ENCODE measurements around the gene NXN.

The NXN gene

DNA sequence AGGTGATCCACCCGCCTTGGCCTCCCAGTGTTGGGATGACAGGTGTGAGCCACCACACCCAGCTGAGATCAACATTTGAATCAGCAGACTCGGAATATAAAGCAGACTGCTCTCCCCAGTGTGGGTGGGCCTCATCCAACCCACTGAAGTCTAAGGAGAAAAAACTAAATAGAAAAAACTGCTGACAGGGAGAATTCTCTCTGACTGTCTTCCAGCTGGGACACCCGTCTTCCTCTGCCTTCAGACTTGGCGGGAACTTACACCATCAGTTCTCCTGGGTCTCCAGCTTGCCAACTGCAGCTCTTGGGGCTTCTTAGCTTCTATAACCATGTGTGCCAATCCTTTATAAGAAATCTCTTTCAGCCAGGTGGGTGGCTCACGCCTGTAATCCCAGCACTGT is 106.7 kb downstream of the NXN start:
- Histone ChIP-seq H3K27ac (ENCODE audit: low read length, poor library complexity, severe bottlenecking) (no peak overlapping the region), H2AFZ (ENCODE audit: low read depth, low read length) (no peak overlapping the region), H3K14ac (ENCODE audit: low read length in 2 of 2) (no peak overlapping the region), H3K36me3 (ENCODE audit: control insufficient read depth in 1 of 2, insufficient read depth in 2 of 2, low read depth in 1 of 2, low read length in 2 of 2) (peaks cover 0 to 7% of the 10 kb centered on the region in 2 experiments), H2BK15ac (ENCODE audit: low read depth, poor library complexity, severe bottlenecking) (no peak overlapping the region), H3K4me1 (ENCODE audit: control insufficient read depth, insufficient read depth, low read depth, low read length) (peaks cover 17% of the 10 kb centered on the region), H3K4me2 (ENCODE audit: low read length, poor library complexity, severe bottlenecking) (no peak overlapping the region), H3K79me1 (replicated peaks; ENCODE audit: low read length, poor library complexity, severe bottlenecking) (peaks cover 36% of the 10 kb centered on the region), H2BK12ac (ENCODE audit: low read length in 2 of 2) (no peak overlapping the region), H3K27me3 (ENCODE audit: control insufficient read depth in 1 of 2, insufficient read depth in 1 of 2, low read length in 2 of 2) (no peaks in the 10 kb centered on the region), H3K4ac (ENCODE audit: low read depth in 1 of 2, low read length in 2 of 2) (no peak overlapping the region), H3K9ac (ENCODE audit: low read length) (no peak overlapping the region), H2BK5ac (ENCODE audit: low read depth, low read length, poor library complexity, severe bottlenecking) (no peak overlapping the region), H3K4me3 (ENCODE audit: insufficient read depth in 1 of 2, low read depth in 1 of 2, low read length in 2 of 2) (no peak overlapping the region), H4K91ac (ENCODE audit: low read length) (no peak overlapping the region), H2BK120ac (ENCODE audit: low read depth, low read length) (no peak overlapping the region), H3K9me3 (ENCODE audit: control insufficient read depth, low read length) (no peaks in the 10 kb centered on the region), H3K23ac (ENCODE audit: low read length in 2 of 2) (no peak overlapping the region), H4K8ac (ENCODE audit: low read length) (no peak overlapping the region), H2AK5ac (ENCODE audit: low read length, severe bottlenecking) (no peak overlapping the region), H3K18ac (ENCODE audit: low read depth in 1 of 2, low read length in 2 of 2) (no peak overlapping the region)
- no peak for DNase-seq
- WGBS = 96% methylated on average over 5 of the region's 5 CpGs

- WGBS = 79% methylated on average over 8 of the region's 9 CpGs
These were observed 107.6 kb downstream of the NXN start for GRCh38 chr17:871751-872519.

DNA sequence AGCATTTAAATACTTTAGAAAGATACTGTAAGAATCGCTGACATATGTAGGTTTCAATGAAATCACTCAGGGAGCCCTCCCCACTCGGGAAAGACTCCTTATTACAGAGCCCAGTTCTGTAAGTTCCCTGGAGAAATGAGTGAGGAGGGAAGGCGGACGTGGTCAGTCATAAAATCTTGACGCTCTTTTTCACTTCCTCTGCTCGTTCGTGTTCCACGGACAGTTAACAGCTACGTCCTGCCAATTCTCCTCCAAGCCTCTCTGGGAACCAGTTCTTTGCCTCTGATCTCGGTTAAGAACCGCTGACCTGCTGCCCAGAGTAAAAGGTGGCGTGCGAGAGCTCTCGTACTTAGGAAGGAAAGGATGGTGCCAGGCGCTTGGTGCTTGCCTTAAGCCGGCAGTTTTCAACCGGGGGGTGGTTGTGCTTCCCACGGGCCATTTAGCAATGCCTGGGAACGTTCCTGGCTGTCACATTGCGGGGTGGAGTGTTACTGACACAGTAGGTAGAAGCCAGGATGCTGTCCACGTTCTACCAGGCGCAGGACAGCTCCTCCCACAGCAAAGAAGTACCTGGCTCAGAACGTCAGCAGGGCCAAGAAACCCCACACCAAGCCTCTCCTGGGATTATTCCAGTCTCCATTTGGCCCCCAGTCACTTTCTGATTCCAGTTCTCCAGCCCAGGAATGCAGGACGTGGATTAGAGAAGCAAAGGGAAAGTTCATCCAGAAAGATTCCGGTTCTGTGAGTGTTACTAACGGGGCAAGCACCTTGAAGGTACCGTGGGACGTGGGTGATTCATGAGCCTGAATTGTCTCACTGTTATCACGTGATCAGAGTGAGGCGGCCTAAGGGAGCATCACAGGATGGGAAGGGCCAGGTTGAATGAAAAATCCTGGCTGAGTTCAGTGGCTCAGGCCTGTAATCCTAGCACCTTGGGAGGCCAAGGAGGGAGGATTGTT is 109.7 kb downstream of the NXN start:
- WGBS = 32% methylated on average over 29 of the region's 30 CpGs
- Histone ChIP-seq H3K36me3 (ENCODE audit: control insufficient read depth in 1 of 2, insufficient read depth in 2 of 2, low read depth in 1 of 2, low read length in 2 of 2) (peaks cover 0 to 7% of the 10 kb centered on the region in 2 experiments), H2BK120ac (ENCODE audit: low read depth, low read length) (peak overlapping the region; percentile 40), H3K27me3 (ENCODE audit: control insufficient read depth in 1 of 2, insufficient read depth in 1 of 2, low read length in 2 of 2) (no peaks in the 10 kb centered on the region), H3K14ac (ENCODE audit: low read length in 2 of 2) (no peak overlapping the region), H4K8ac (ENCODE audit: low read length) (peak overlapping the region; percentile 66), H2BK5ac (ENCODE audit: low read depth, low read length, poor library complexity, severe bottlenecking) (no peak overlapping the region), H4K91ac (ENCODE audit: low read length) (peak overlapping the region; percentile 65), H2AK5ac (ENCODE audit: low read length, severe bottlenecking) (peak overlapping the region; percentile 15), H3K18ac (ENCODE audit: low read depth in 1 of 2, low read length in 2 of 2) (peak overlapping the region; percentile 78 to 89), H2AFZ (ENCODE audit: low read depth, low read length) (no peak overlapping the region), H3K9me3 (ENCODE audit: control insufficient read depth, low read length) (no peaks in the 10 kb centered on the region), H3K4me1 (ENCODE audit: control insufficient read depth, insufficient read depth, low read depth, low read length) (peaks cover 17% of the 10 kb centered on the region), H3K79me1 (replicated peaks; ENCODE audit: low read length, poor library complexity, severe bottlenecking) (peaks cover 28% of the 10 kb centered on the region), H3K4me3 (ENCODE audit: insufficient read depth in 1 of 2, low read depth in 1 of 2, low read length in 2 of 2) (peak overlapping the region in 1 of 2 experiments; percentile 69), H2BK15ac (ENCODE audit: low read depth, poor library complexity, severe bottlenecking) (peak overlapping the region; percentile 60), H3K4ac (ENCODE audit: low read depth in 1 of 2, low read length in 2 of 2) (peak overlapping the region; percentile 63 to 87), H2BK12ac (ENCODE audit: low read length in 2 of 2) (peak overlapping the region; percentile 59 to 73), H3K23ac (ENCODE audit: low read length in 2 of 2) (no peak overlapping the region), H3K27ac (ENCODE audit: low read length, poor library complexity, severe bottlenecking) (peak overlapping the region; percentile 12), H3K4me2 (ENCODE audit: low read length, poor library complexity, severe bottlenecking) (no peak overlapping the region), H3K9ac (ENCODE audit: low read length) (peak overlapping the region; percentile 82)
- DNase-seq = peak; percentile 85

More at GRCh38 chr17:871751-872519, 107.6 kb downstream of the NXN start:
- Histone ChIP-seq H2BK5ac (ENCODE audit: low read depth, low read length, poor library complexity, severe bottlenecking) (no peak overlapping the region), H3K4me2 (ENCODE audit: low read length, poor library complexity, severe bottlenecking) (no peak overlapping the region), H3K9ac (ENCODE audit: low read length) (no peak overlapping the region), H3K36me3 (ENCODE audit: control insufficient read depth in 1 of 2, insufficient read depth in 2 of 2, low read depth in 1 of 2, low read length in 2 of 2) (peaks cover 0 to 4% of the 10 kb centered on the region in 2 experiments), H3K4ac (ENCODE audit: low read depth in 1 of 2, low read length in 2 of 2) (no peak overlapping the region), H3K18ac (ENCODE audit: low read depth in 1 of 2, low read length in 2 of 2) (no peak overlapping the region), H3K9me3 (ENCODE audit: control insufficient read depth, low read length) (no peaks in the 10 kb centered on the region), H2BK12ac (ENCODE audit: low read length in 2 of 2) (peak overlapping the region in 1 of 2 experiments; percentile 32), H3K23ac (ENCODE audit: low read length in 2 of 2) (no peak overlapping the region), H3K79me1 (replicated peaks; ENCODE audit: low read length, poor library complexity, severe bottlenecking) (peaks cover 32% of the 10 kb centered on the region), H2BK15ac (ENCODE audit: low read depth, poor library complexity, severe bottlenecking) (no peak overlapping the region), H3K4me1 (ENCODE audit: control insufficient read depth, insufficient read depth, low read depth, low read length) (peaks cover 17% of the 10 kb centered on the region), H4K8ac (ENCODE audit: low read length) (no peak overlapping the region), H3K4me3 (ENCODE audit: insufficient read depth in 1 of 2, low read depth in 1 of 2, low read length in 2 of 2) (no peak overlapping the region), H3K27me3 (ENCODE audit: control insufficient read depth in 1 of 2, insufficient read depth in 1 of 2, low read length in 2 of 2) (no peaks in the 10 kb centered on the region), H2BK120ac (ENCODE audit: low read depth, low read length) (no peak overlapping the region), H3K27ac (ENCODE audit: low read length, poor library complexity, severe bottlenecking) (no peak overlapping the region), H2AK5ac (ENCODE audit: low read length, severe bottlenecking) (no peak overlapping the region), H4K91ac (ENCODE audit: low read length) (no peak overlapping the region), H2AFZ (ENCODE audit: low read depth, low read length) (no peak overlapping the region), H3K14ac (ENCODE audit: low read length in 2 of 2) (no peak overlapping the region)
- DNase-seq = no peak

GRCh38 chr17:869086-869485 is 110.5 kb downstream of the NXN start:
- H3K18ac ChIP-seq (ENCODE audit: low read depth in 1 of 2, low read length in 2 of 2) = peak overlapping the region; percentile 44 to 83
- DNase-seq = peak; percentile 93
- no peak overlapping the region for H2AK5ac ChIP-seq (ENCODE audit: low read length, severe bottlenecking)
- WGBS = 12% methylated on average over 7 of the region's 7 CpGs
- no peak overlapping the region for H3K4me2 ChIP-seq (ENCODE audit: low read length, poor library complexity, severe bottlenecking)
- H2BK120ac ChIP-seq (ENCODE audit: low read depth, low read length) = peak overlapping the region; percentile 52
- H3K79me1 ChIP-seq (replicated peaks; ENCODE audit: low read length, poor library complexity, severe bottlenecking) = peaks cover 33% of the 10 kb centered on the region
- no peak overlapping the region for H2AFZ ChIP-seq (ENCODE audit: low read depth, low read length)
- H3K9ac ChIP-seq (ENCODE audit: low read length) = peak overlapping the region; percentile 82
- H3K4me3 ChIP-seq (ENCODE audit: insufficient read depth in 1 of 2, low read depth in 1 of 2, low read length in 2 of 2) = peak overlapping the region in 1 of 2 experiments; percentile 69
- peaks cover 17% of the 10 kb centered on the region for H3K4me1 ChIP-seq (ENCODE audit: control insufficient read depth, insufficient read depth, low read depth, low read length)
- no peak overlapping the region for H3K27ac ChIP-seq (ENCODE audit: low read length, poor library complexity, severe bottlenecking)
- H4K8ac ChIP-seq (ENCODE audit: low read length) = peak overlapping the region; percentile 10
- H3K36me3 ChIP-seq (ENCODE audit: control insufficient read depth in 1 of 2, insufficient read depth in 2 of 2, low read depth in 1 of 2, low read length in 2 of 2) = peaks cover 0 to 9% of the 10 kb centered on the region in 2 experiments
- H3K23ac ChIP-seq (ENCODE audit: low read length in 2 of 2) = peak overlapping the region in 1 of 2 experiments; percentile 41
- H3K27me3 ChIP-seq (ENCODE audit: control insufficient read depth in 1 of 2, insufficient read depth in 1 of 2, low read length in 2 of 2) = no peaks in the 10 kb centered on the region
- H2BK12ac ChIP-seq (ENCODE audit: low read length in 2 of 2) = peak overlapping the region in 1 of 2 experiments; percentile 56
- peak overlapping the region; percentile 6 for H2BK15ac ChIP-seq (ENCODE audit: low read depth, poor library complexity, severe bottlenecking)
- H3K9me3 ChIP-seq (ENCODE audit: control insufficient read depth, low read length) = no peaks in the 10 kb centered on the region
- peak overlapping the region; percentile 79 for H4K91ac ChIP-seq (ENCODE audit: low read length)
- H2BK5ac ChIP-seq (ENCODE audit: low read depth, low read length, poor library complexity, severe bottlenecking) = no peak overlapping the region
- peak overlapping the region; percentile 20 to 26 for H3K4ac ChIP-seq (ENCODE audit: low read depth in 1 of 2, low read length in 2 of 2)
- H3K14ac ChIP-seq (ENCODE audit: low read length in 2 of 2) = no peak overlapping the region
